GM19395 (cell line): ENCODE measurements around the gene ERRFI1.
"Not testable (repeated sequence)": the region's sequence is repeated elsewhere in the genome, so short reads cannot be mapped to it uniquely, and the experiment has no call there.

ENCODE experiments used
- ATAC-seq: cut with Tn5 transposase; IDR thresholded peaks from one replicate; pipeline ENCODE4 v1.9.1; 2021; ENCODE audit warnings: mild to moderate bottlenecking, moderate library complexity; ENCODE audit not compliant: unreplicated experiment

The ERRFI1 gene

GRCh38 chr1:7975212-7975865, 50.8 kb downstream of the ERRFI1 start:
- ATAC-seq, result no peak

GRCh38 chr1:7973086-7973485, 53.0 kb downstream of the ERRFI1 start:
- no peak for ATAC-seq

- no peak for ATAC-seq
Observed at GRCh38 chr1:7972285-7972684, 53.8 kb downstream of the ERRFI1 start.

- no peak for ATAC-seq
Observed at GRCh38 chr1:7971024-7971423, 55.1 kb downstream of the ERRFI1 start.

GRCh38 chr1:7970246-7970645, 55.9 kb downstream of the ERRFI1 start:
- no peak for ATAC-seq

GRCh38 chr1:7967651-7968050, 58.5 kb downstream of the ERRFI1 start:
- no peak for ATAC-seq

GRCh38 chr1:7967196-7967595, 58.9 kb downstream of the ERRFI1 start:
- ATAC-seq, result no peak

GRCh38 chr1:7964476-7964875, 61.6 kb downstream of the ERRFI1 start:
- ATAC-seq, result no peak

GRCh38 chr1:7963841-7964240, 62.3 kb downstream of the ERRFI1 start:
- ATAC-seq, result not testable (repeated sequence)

- not testable (repeated sequence) for ATAC-seq
Observed at GRCh38 chr1:7963378-7963730, 62.8 kb downstream of the ERRFI1 start.

- ATAC-seq, result no peak
Observed at GRCh38 chr1:7962636-7963377, 63.3 kb downstream of the ERRFI1 start.

GRCh38 chr1:7962014-7962335, 64.1 kb downstream of the ERRFI1 start:
- peak; percentile 14 for ATAC-seq
